ENCODE measurements around the gene CES4A. TPM values are rescaled to one million over a fixed set of nuclear protein-coding genes. Genes with fewer than 3 reads are reported as not detected.

CES4A gene
- total RNA-seq, 2 experiments from 2014 or later: 14.9 to 16.0 TPM

- Mint-ChIP-seq H3K4me3 (no peak overlapping the region), H3K27me3 (peaks cover 3% of the 10 kb centered on the region), H3K4me1 (ENCODE audit: low read depth) (peaks cover 10% of the 10 kb centered on the region), H3K36me3 (ENCODE audit: low read depth) (no peaks in the 10 kb centered on the region), H3K27ac (no peak overlapping the region), H3K9me3 (no peaks in the 10 kb centered on the region)
- TF ChIP-seq, protein P1, sequence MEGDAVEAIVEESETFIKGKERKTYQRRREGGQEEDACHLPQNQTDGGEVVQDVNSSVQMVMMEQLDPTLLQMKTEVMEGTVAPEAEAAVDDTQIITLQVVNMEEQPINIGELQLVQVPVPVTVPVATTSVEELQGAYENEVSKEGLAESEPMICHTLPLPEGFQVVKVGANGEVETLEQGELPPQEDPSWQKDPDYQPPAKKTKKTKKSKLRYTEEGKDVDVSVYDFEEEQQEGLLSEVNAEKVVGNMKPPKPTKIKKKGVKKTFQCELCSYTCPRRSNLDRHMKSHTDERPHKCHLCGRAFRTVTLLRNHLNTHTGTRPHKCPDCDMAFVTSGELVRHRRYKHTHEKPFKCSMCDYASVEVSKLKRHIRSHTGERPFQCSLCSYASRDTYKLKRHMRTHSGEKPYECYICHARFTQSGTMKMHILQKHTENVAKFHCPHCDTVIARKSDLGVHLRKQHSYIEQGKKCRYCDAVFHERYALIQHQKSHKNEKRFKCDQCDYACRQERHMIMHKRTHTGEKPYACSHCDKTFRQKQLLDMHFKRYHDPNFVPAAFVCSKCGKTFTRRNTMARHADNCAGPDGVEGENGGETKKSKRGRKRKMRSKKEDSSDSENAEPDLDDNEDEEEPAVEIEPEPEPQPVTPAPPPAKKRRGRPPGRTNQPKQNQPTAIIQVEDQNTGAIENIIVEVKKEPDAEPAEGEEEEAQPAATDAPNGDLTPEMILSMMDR (IDR thresholded peaks at IDR 0.05): no peak
- ATAC-seq (ENCODE audit: poor library complexity): no peak
- Histone ChIP-seq H3K36me3 (ENCODE audit: insufficient read depth, low read length) (no peaks in the 10 kb centered on the region), H3K27ac (ENCODE audit: low read depth in 1 of 2, low read length in 2 of 2) (no peak overlapping the region), H3K9me3 (ENCODE audit: control insufficient read depth in 1 of 2, insufficient read depth in 1 of 2, low read length in 2 of 2) (no peaks in the 10 kb centered on the region), H3K4me3 (ENCODE audit: low read length) (no peak overlapping the region), H3K4me1 (ENCODE audit: insufficient read depth, low read length) (peaks cover 31% of the 10 kb centered on the region), H3K27me3 (ENCODE audit: control insufficient read depth in 1 of 2, insufficient read depth in 2 of 2, low read length in 2 of 2) (no peaks in the 10 kb centered on the region)
- no peak for DNase-seq
- ChIA-PET CTCF (interaction anchor here (1.5 kb wide), 1 partner anchor 176 kb away, joined by 5 read pairs; no protein-coding TSS in a partner anchor), POLR2A (no interaction called here)
- intact Hi-C loops (cut with DNase I, micrococcal nuclease): loop anchor here (5.0 to 10.0 kb wide), 4 partner anchors 418 to 488 kb away; partner anchors contain the start of gene ZDHHC1 (in 2 of the 2)
These were observed 9.2 kb upstream of the CES4A start for GRCh38 chr16:66979011-66979717.

DNA sequence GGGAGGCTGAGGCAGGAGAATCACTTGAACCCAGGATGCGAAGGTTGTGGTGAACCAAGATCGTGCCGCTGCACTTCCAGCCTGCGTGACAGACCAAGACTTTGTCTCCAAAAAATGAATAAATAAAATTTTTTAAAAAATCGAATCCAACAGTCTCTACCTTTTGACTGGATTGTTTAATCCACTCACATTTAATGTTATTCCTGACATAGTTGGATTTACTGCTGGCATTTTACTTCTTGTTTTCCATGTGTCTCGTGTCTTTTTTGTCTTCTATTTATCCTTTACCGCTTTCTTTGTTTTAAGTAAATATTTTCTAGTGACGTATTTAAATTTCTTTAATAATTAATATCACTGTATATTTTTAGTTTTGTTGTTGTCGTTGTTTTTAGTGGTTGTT, 5.4 kb upstream of the CES4A start:
- no peaks in the 10 kb centered on the region for H3K36me3 Mint-ChIP-seq (ENCODE audit: low read depth)
- ChIA-PET CTCF (interaction anchor here (0.9 kb wide), 1 partner anchor 35 kb away, joined by 3 read pairs; no protein-coding TSS in a partner anchor), POLR2A (no interaction called here)
- no peaks in the 10 kb centered on the region for H3K27me3 ChIP-seq (ENCODE audit: control insufficient read depth in 1 of 2, insufficient read depth in 2 of 2, low read length in 2 of 2)
- peaks cover 34% of the 10 kb centered on the region for H3K4me1 ChIP-seq (ENCODE audit: insufficient read depth, low read length)
- H3K9me3 Mint-ChIP-seq: no peaks in the 10 kb centered on the region
- TF ChIP-seq, protein P1 (IDR thresholded peaks at IDR 0.05): no peak
- ATAC-seq (ENCODE audit: poor library complexity) (no peak), DNase-seq (no peak)
- H3K27me3 Mint-ChIP-seq: no peaks in the 10 kb centered on the region
- intact Hi-C loops (cut with DNase I, micrococcal nuclease): no loop called here
- H3K4me3 ChIP-seq (ENCODE audit: low read length): no peak overlapping the region
- H3K36me3 ChIP-seq (ENCODE audit: insufficient read depth, low read length): no peaks in the 10 kb centered on the region
- H3K4me1 Mint-ChIP-seq (ENCODE audit: low read depth): peaks cover 15% of the 10 kb centered on the region
- H3K27ac ChIP-seq (ENCODE audit: low read depth in 1 of 2, low read length in 2 of 2): no peak overlapping the region
- no peak overlapping the region for H3K27ac Mint-ChIP-seq
- no peak overlapping the region for H3K4me3 Mint-ChIP-seq
- no peaks in the 10 kb centered on the region for H3K9me3 ChIP-seq (ENCODE audit: control insufficient read depth in 1 of 2, insufficient read depth in 1 of 2, low read length in 2 of 2)

DNA sequence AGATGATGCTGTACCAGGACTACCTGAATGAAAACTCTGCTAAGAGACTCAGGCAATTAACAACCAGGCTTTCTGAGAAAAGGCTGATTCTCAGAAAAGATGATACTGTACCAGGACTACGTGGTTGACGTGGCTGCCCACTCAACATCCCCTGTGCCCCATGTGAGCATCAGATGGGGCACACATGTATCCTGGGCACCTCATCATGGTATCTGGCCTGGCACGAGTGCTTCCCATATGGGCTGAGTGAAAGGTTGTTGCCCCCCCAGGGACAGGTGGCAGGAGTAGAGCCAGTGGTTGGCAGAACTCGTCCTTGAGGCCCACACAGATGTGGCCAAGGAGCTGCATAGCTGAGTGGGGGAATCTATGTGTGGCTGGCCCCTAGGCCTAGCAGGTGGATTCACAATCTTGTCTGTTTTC, 3.5 kb upstream of the CES4A start:
- Mint-ChIP-seq H3K27me3 (no peaks in the 10 kb centered on the region), H3K36me3 (ENCODE audit: low read depth) (no peaks in the 10 kb centered on the region)
- H3K27ac ChIP-seq (ENCODE audit: low read depth in 1 of 2, low read length in 2 of 2): peak overlapping the region in 1 of 2 donors; percentile 72

More for the DNA sequence above, 3.5 kb upstream of the CES4A start:
- no peak for ATAC-seq (ENCODE audit: poor library complexity)
- ChIA-PET POLR2A (interaction anchor here (1.1 kb wide), 1 partner anchor 174 kb away, joined by 3 read pairs; no protein-coding TSS in a partner anchor), CTCF (no interaction called here)
- no peaks in the 10 kb centered on the region for H3K9me3 ChIP-seq (ENCODE audit: control insufficient read depth in 1 of 2, insufficient read depth in 1 of 2, low read length in 2 of 2)
- H3K27me3 ChIP-seq (ENCODE audit: control insufficient read depth in 1 of 2, insufficient read depth in 2 of 2, low read length in 2 of 2): no peaks in the 10 kb centered on the region
- Mint-ChIP-seq H3K4me1 (ENCODE audit: low read depth) (peaks cover 15% of the 10 kb centered on the region), H3K27ac (peak overlapping the region; percentile 57), H3K4me3 (no peak overlapping the region), H3K9me3 (no peaks in the 10 kb centered on the region)
- TF ChIP-seq, protein P1 (IDR thresholded peaks at IDR 0.05): no peak
- no peaks in the 10 kb centered on the region for H3K36me3 ChIP-seq (ENCODE audit: insufficient read depth, low read length)
- peak in 3 of 14 experiments; percentile 12 to 53 (median 30) for DNase-seq
- no peak overlapping the region for H3K4me3 ChIP-seq (ENCODE audit: low read length)
- intact Hi-C loops (cut with DNase I, micrococcal nuclease): no loop called here
- peaks cover 34% of the 10 kb centered on the region for H3K4me1 ChIP-seq (ENCODE audit: insufficient read depth, low read length)
